Tibial nerve (tissue), 4 donors: ENCODE results near the gene MDN1.

Source experiments
- CTCF ChIP-seq, 5 experiments: fragments of 200-600 bp in 3 of 5; fragments of 450-650 bp in 2 of 5; sonication (generic) in 3 of 5; IDR thresholded peaks; one replicate each; pipeline ENCODE4 v1.5.1; 2016 to 2019; ENCODE audit warnings: antibody characterized with exemption in 5 of 5, mild to moderate bottlenecking in 3 of 5, moderate library complexity in 2 of 5
- EP300 ChIP-seq, 2 donors: sonication (generic); formaldehyde crosslinking; IDR thresholded peaks; one replicate each; pipeline ENCODE4 v1.6.1; 2017; ENCODE audit warnings: antibody characterized with exemption in 2 of 2, mild to moderate bottlenecking in 1 of 2
- POLR2A ChIP-seq, 2 donors: fragments of 450-650 bp; IDR thresholded peaks; one replicate each; pipeline ENCODE4 v1.6.1; 2017; ENCODE audit warnings: antibody characterized with exemption in 2 of 2, mild to moderate bottlenecking in 2 of 2, moderate library complexity in 2 of 2

- TF ChIP-seq CTCF (IDR thresholded peaks at IDR 0.05) (no peak), POLR2A (IDR thresholded peaks at IDR 0.05) (no peak), EP300 (IDR thresholded peaks at IDR 0.05) (no peak)
These were observed 19.8 kb downstream of the MDN1 start for GRCh38 chr6:89799756-89800155.
